GM12891 (cell line): Measurements from ENCODE around the gene TCF7L2.

Experiments used
- PAX5 ChIP-seq: IDR thresholded peaks from 2 replicates; pipeline ENCODE4 v1.6.1; 2011; ENCODE audit warnings: low read length, moderate library complexity, mild to moderate bottlenecking; ENCODE audit not compliant: insufficient read depth, severe bottlenecking
- POLR2A ChIP-seq: IDR thresholded peaks from 2 replicates; pipeline ENCODE4 v1.6.1; 2011; ENCODE audit warnings: low read depth, low read length, control low read depth
- POLR2AphosphoS5 ChIP-seq: IDR thresholded peaks from 2 replicates; pipeline ENCODE4 v1.6.1; 2011; ENCODE audit warnings: low read depth, low read length, control low read depth
- POU2F2 ChIP-seq: IDR thresholded peaks from 2 replicates; pipeline ENCODE4 v1.6.1; 2011; ENCODE audit warnings: low read depth, mild to moderate bottlenecking, control low read depth, low read length, moderate library complexity
- SPI1 ChIP-seq: IDR thresholded peaks from 2 replicates; pipeline ENCODE4 v1.6.1; 2011; ENCODE audit warnings: low read depth, low read length, control low read depth
- TAF1 ChIP-seq: IDR thresholded peaks from 2 replicates; pipeline ENCODE4 v1.6.1; 2011; ENCODE audit warnings: low read depth, low read length, control low read depth

DNA sequence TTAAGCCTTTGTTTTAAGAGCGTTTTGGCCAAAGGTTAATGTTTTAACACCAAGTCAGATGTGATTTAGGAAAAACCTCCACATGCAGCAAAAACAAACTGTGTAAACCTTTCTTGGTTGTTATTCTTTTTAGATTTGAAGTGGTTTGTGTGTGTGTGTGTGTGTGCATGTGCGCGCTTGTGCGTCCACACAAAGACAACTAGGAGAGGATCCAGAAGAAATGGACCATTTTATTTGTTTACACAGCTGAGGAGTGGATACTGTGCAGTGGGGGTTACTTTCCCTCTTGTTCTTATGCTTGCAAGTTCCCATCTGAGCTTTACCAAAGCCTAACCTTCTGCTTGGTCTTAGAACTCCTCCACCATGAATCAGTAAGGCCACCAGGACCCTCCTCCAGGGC, 20.0 kb downstream of the TCF7L2 start:
- TF ChIP-seq POLR2A = no peak
- TF ChIP-seq POLR2AphosphoS5 = no peak
- TF ChIP-seq TAF1 = no peak
- no peak for TF ChIP-seq SPI1
- no peak for TF ChIP-seq POU2F2
- TF ChIP-seq PAX5 = no peak
